ENCODE measurements around the gene PTGFRN.

The PTGFRN gene

GRCh38 chr1:117009132-117009531, 99.4 kb downstream of the PTGFRN start:
- DNase-seq = no peak

GRCh38 chr1:117010310-117010969, 100.7 kb downstream of the PTGFRN start:
- no peak for DNase-seq

GRCh38 chr1:117011334-117011733, 101.6 kb downstream of the PTGFRN start:
- DNase-seq = no peak

GRCh38 chr1:117013309-117013858, 103.7 kb downstream of the PTGFRN start:
- no peak for DNase-seq

- DNase-seq = no peak
Measured at GRCh38 chr1:117014209-117014608, 104.5 kb downstream of the PTGFRN start.

GRCh38 chr1:117015724-117016123, 106.0 kb downstream of the PTGFRN start:
- no peak for DNase-seq

GRCh38 chr1:117017062-117017461, 107.3 kb downstream of the PTGFRN start:
- no peak for DNase-seq

- DNase-seq = no peak
Measured at GRCh38 chr1:117017648-117018047, 107.9 kb downstream of the PTGFRN start.

GRCh38 chr1:117020526-117021156, 110.9 kb downstream of the PTGFRN start:
- no peak for DNase-seq

- DNase-seq = no peak
Measured at GRCh38 chr1:117022114-117022513, 112.4 kb downstream of the PTGFRN start.

- no peak for DNase-seq
Measured at GRCh38 chr1:117025568-117025967, 115.9 kb downstream of the PTGFRN start.

- DNase-seq = no peak
Measured at GRCh38 chr1:117026361-117026760, 116.6 kb downstream of the PTGFRN start.

- DNase-seq = no peak
Measured at GRCh38 chr1:117029685-117030084, 120.0 kb downstream of the PTGFRN start.

GRCh38 chr1:117030271-117030877, 120.7 kb downstream of the PTGFRN start:
- no peak for DNase-seq

GRCh38 chr1:117032266-117032665, 122.5 kb downstream of the PTGFRN start:
- DNase-seq = no peak

- no peak for DNase-seq
Measured at GRCh38 chr1:117032681-117033539, 123.2 kb downstream of the PTGFRN start.

GRCh38 chr1:117033772-117034171, 124.1 kb downstream of the PTGFRN start:
- no peak for DNase-seq

- DNase-seq = no peak
Measured at GRCh38 chr1:117034791-117035290, 125.1 kb downstream of the PTGFRN start.

- DNase-seq = no peak
Measured at GRCh38 chr1:117036018-117036461, 126.3 kb downstream of the PTGFRN start.

GRCh38 chr1:117037802-117038201, 128.1 kb downstream of the PTGFRN start:
- no peak for DNase-seq

- DNase-seq = no peak
Measured at GRCh38 chr1:117038236-117038635, 128.5 kb downstream of the PTGFRN start.

Measured in SHP77 (cell line).